H1 (cell line): ENCODE data around the gene LSM10. TPM values are rescaled to one million over a fixed set of nuclear protein-coding genes. Genes with fewer than 3 reads are reported as not detected.

Source experiments
- CTCF ChIA-PET: fragments of 300-600 bp; sonication (Branson Sonifier 250); formaldehyde crosslinking; loops from one replicate; lab custom pipeline; 2021; ENCODE audit not compliant: partially characterized antibody; lab: Charles Lee
- POLR2A ChIA-PET: fragments of 300-600 bp; sonication (Branson Sonifier 250); formaldehyde crosslinking; loops from one replicate; lab custom pipeline; 2021; ENCODE audit warnings: inconsistent platforms; ENCODE audit not compliant: partially characterized antibody; lab: Charles Lee
- DNase-seq, 2 experiments: peaks; one replicate each; pipeline versions ENCODE4 v3.0.0 to v3.0.0-alpha.2; 2010 to 2022; ENCODE audit warnings: low spot score in 2 of 2, low read depth in 1 of 2, mixed read lengths in 1 of 2
- FAIRE-seq: peaks from 2 replicates; lab custom pipeline; 2011; peaks lifted over from hg19 to GRCh38; lab: Jason Lieb, UNC
- H2AFZ ChIP-seq: 2 replicates; pipeline ENCODE4 v1.8.1; 2012; ENCODE audit warnings: low read length, inconsistent platforms
- H2AK5ac ChIP-seq: 2 replicates; pipeline ENCODE4 v1.6.1; 2013; ENCODE audit warnings: low read depth, low read length
- H2BK120ac ChIP-seq: replicated peaks from 2 replicates; pipeline ENCODE3; 2013; ENCODE audit warnings: low read depth, low read length, inconsistent platforms
- H2BK12ac ChIP-seq: 2 replicates; pipeline ENCODE4 v1.6.1; 2013; ENCODE audit warnings: low read depth, low read length
- H2BK15ac ChIP-seq: 2 replicates; pipeline ENCODE4 v1.6.1; 2013; ENCODE audit warnings: low read length
- H2BK20ac ChIP-seq: 2 replicates; pipeline ENCODE4 v1.6.1; 2013; ENCODE audit warnings: low read length
- H2BK5ac ChIP-seq: 2 replicates; pipeline ENCODE4 v1.6.1; 2013; ENCODE audit warnings: low read depth, low read length
- H3K14ac ChIP-seq: 2 replicates; pipeline ENCODE4 v1.6.1; 2013; ENCODE audit warnings: inconsistent platforms; ENCODE audit not compliant: insufficient read length
- H3K18ac ChIP-seq: 2 replicates; pipeline ENCODE4 v1.6.1; 2013; ENCODE audit warnings: low read length; ENCODE audit errors: extremely low read depth
- H3K23ac ChIP-seq: 2 replicates; pipeline ENCODE4 v1.6.1; 2013; ENCODE audit warnings: inconsistent platforms; ENCODE audit not compliant: insufficient read length
- H3K23me2 ChIP-seq: 2 replicates; pipeline ENCODE4 v1.6.1; 2013; ENCODE audit warnings: low read depth, low read length
- H3K27ac ChIP-seq: 2 replicates; pipeline ENCODE4 v1.6.1; 2011; ENCODE audit warnings: low read depth, low read length, inconsistent platforms
- H3K27me3 ChIP-seq, 4 experiments: replicated peaks in 1 of 4; 1 replicate in 1 of 4; 2 replicates in 3 of 4; pipeline versions ENCODE4 v1.6.1 to v1.8.1; 2011 to 2013; ENCODE audit warnings: low read length in 3 of 4, mild to moderate bottlenecking in 3 of 4, inconsistent platforms in 2 of 4, mixed read lengths in 2 of 4, moderate library complexity in 1 of 4; ENCODE audit not compliant: control insufficient read depth in 3 of 4, insufficient read depth in 3 of 4; ENCODE audit errors: extremely low read depth in 1 of 4
- H3K36me3 ChIP-seq, 4 experiments: 2 replicates each; pipeline versions ENCODE4 v1.6.1 to v1.8.1; 2011 to 2013; ENCODE audit warnings: mild to moderate bottlenecking in 4 of 4, low read length in 3 of 4, moderate library complexity in 2 of 4, control low read depth in 1 of 4, inconsistent platforms in 1 of 4; ENCODE audit not compliant: insufficient read depth in 4 of 4, control insufficient read depth in 2 of 4
- H3K4ac ChIP-seq: replicated peaks from 2 replicates; pipeline ENCODE3; 2013; ENCODE audit warnings: low read length, low read depth, mixed read lengths, inconsistent platforms; ENCODE audit not compliant: insufficient read length
- H3K4me1 ChIP-seq, 4 experiments: replicated peaks in 1 of 4; 1 replicate in 1 of 4; 2 replicates in 3 of 4; pipeline versions ENCODE4 v1.6.1 to v1.8.1; 2011 to 2013; ENCODE audit warnings: low read length in 3 of 4, inconsistent platforms in 2 of 4, mixed read lengths in 1 of 4; ENCODE audit not compliant: insufficient read depth in 4 of 4, control insufficient read depth in 3 of 4
- H3K4me2 ChIP-seq, 2 experiments: 2 replicates each; pipeline versions ENCODE4 v1.6.1 to v1.8.1; 2011 to 2013; ENCODE audit warnings: low read depth in 2 of 2, low read length in 2 of 2, control low read depth in 1 of 2, inconsistent platforms in 1 of 2, mild to moderate bottlenecking in 1 of 2; ENCODE audit not compliant: insufficient read depth in 1 of 2
- H3K4me3 ChIP-seq, 4 experiments: fragments of 200-600, 300-600 bp in 1 of 4; sonication (generic), shearing (Covaris generic), sonication (Bioruptor Twin) in 1 of 4; 2 replicates each; pipeline versions ENCODE4 v1.5.1 to v1.8.1; 2011 to 2016; ENCODE audit warnings: low read length in 4 of 4, low read depth in 3 of 4, control low read depth in 2 of 4, inconsistent platforms in 2 of 4, mild to moderate bottlenecking in 2 of 4, mixed read lengths in 1 of 4, moderate library complexity in 1 of 4; ENCODE audit not compliant: insufficient read depth in 2 of 4; ENCODE audit errors: extremely low read depth in 1 of 4
- H3K56ac ChIP-seq: replicated peaks from 2 replicates; pipeline ENCODE3; 2013; ENCODE audit warnings: low read depth, mild to moderate bottlenecking, mixed read lengths, low read length, inconsistent platforms; ENCODE audit not compliant: insufficient read length
- H3K79me1 ChIP-seq: 2 replicates; pipeline ENCODE4 v1.6.1; 2013; ENCODE audit warnings: low read depth, low read length, control low read depth
- H3K79me2 ChIP-seq, 2 experiments: 2 replicates each; pipeline versions ENCODE4 v1.6.1 to v1.8.1; 2012 to 2013; ENCODE audit warnings: low read length in 2 of 2, mild to moderate bottlenecking in 2 of 2, inconsistent platforms in 1 of 2; ENCODE audit not compliant: insufficient read depth in 2 of 2, control insufficient read depth in 1 of 2
- H3K9ac ChIP-seq, 4 experiments: replicated peaks in 1 of 4; 1 replicate in 1 of 4; 2 replicates in 3 of 4; pipeline versions ENCODE4 v1.6.1 to v1.8.1; 2011 to 2013; ENCODE audit warnings: low read depth in 3 of 4, low read length in 3 of 4, control low read depth in 2 of 4, mild to moderate bottlenecking in 2 of 4, moderate library complexity in 2 of 4, inconsistent platforms in 1 of 4; ENCODE audit errors: extremely low read depth in 1 of 4
- H3K9me3 ChIP-seq, 2 experiments: 2 replicates each; pipeline versions ENCODE4 v1.6.1 to v1.8.1; 2012 to 2013; ENCODE audit warnings: mild to moderate bottlenecking in 2 of 2, moderate library complexity in 2 of 2, control low read depth in 1 of 2, inconsistent platforms in 1 of 2, low read depth in 1 of 2, low read length in 1 of 2, mixed read lengths in 1 of 2; ENCODE audit not compliant: insufficient read depth in 2 of 2
- H4K20me1 ChIP-seq, 2 experiments: replicated peaks in 1 of 2; 2 replicates each; pipeline versions ENCODE3 to v1.8.1; 2011 to 2013; ENCODE audit warnings: inconsistent platforms in 2 of 2, low read length in 2 of 2, mild to moderate bottlenecking in 1 of 2; ENCODE audit not compliant: insufficient read depth in 2 of 2, control insufficient read depth in 1 of 2
- H4K5ac ChIP-seq: 2 replicates; pipeline ENCODE4 v1.6.1; 2013; ENCODE audit warnings: low read length, low read depth, mixed read lengths, inconsistent platforms; ENCODE audit not compliant: insufficient read length
- H4K8ac ChIP-seq: 2 replicates; pipeline ENCODE4 v1.8.0; 2013; ENCODE audit warnings: mild to moderate bottlenecking, moderate library complexity, low read length, inconsistent platforms; ENCODE audit not compliant: insufficient read depth; ENCODE audit errors: extremely low read depth
- H4K91ac ChIP-seq: replicated peaks from 2 replicates; pipeline ENCODE3; 2013; ENCODE audit warnings: low read length, mixed read lengths, inconsistent platforms; ENCODE audit not compliant: insufficient read length
- BCL11A ChIP-seq, 2 experiments: IDR thresholded peaks; one replicate each; pipeline ENCODE4 v1.6.1; 2011; ENCODE audit warnings: low read depth in 2 of 2, low read length in 2 of 2, mild to moderate bottlenecking in 2 of 2
- NANOG ChIP-seq: IDR thresholded peaks from 2 replicates; pipeline ENCODE4 v1.6.1; 2011; ENCODE audit warnings: low read length, low read depth, mild to moderate bottlenecking, inconsistent platforms; ENCODE audit not compliant: insufficient read depth, poor library complexity, severe bottlenecking
- NRF1 ChIP-seq: IDR thresholded peaks from 2 replicates; pipeline ENCODE4 v1.6.1; 2011; ENCODE audit warnings: mild to moderate bottlenecking, low read depth, low read length, improper control_type of control experiment
- TEAD4 ChIP-seq: IDR thresholded peaks from 2 replicates; pipeline ENCODE4 v1.6.1; 2012; ENCODE audit warnings: low read depth, low read length, inconsistent platforms, mixed read lengths
- USF2 ChIP-seq: IDR thresholded peaks from 2 replicates; pipeline ENCODE4 v1.6.1; 2011; ENCODE audit warnings: low read length, improper control_type of control experiment
- WGBS, 2 experiments: shearing (Covaris generic) in 1 of 2; methylation state at CpG; one replicate each; pipeline versions ENCODE4 v1.1.6 to v1.1.7; 2013 to 2015; ENCODE audit warnings: low lambda C conversion rate in 2 of 2, mixed read lengths in 2 of 2, inconsistent platforms in 1 of 2, low coverage in 1 of 2, missing lambda C conversion rate in 1 of 2; ENCODE audit not compliant: insufficient replicate concordance in 2 of 2, insufficient coverage in 1 of 2, insufficient read length in 1 of 2; ENCODE audit errors: extremely low coverage in 1 of 2, missing lambda C conversion rate in 1 of 2; 5-methylcytosine and 5-hydroxymethylcytosine counted together
- polyA plus RNA-seq, 7 experiments: library from polyadenylated mRNA; depleted of rRNA in 3 of 7; stranded (reverse) in 5 of 7; unstranded in 2 of 7; fragments of >200 nt in 5 of 7; fragments of 200-250 nt in 2 of 7; gene quantifications; 1 replicate in 5 of 7; 2 replicates in 1 of 7; 4 replicates in 1 of 7; pipeline versions ENCODE4 v1.2.1 to v1.2.3, GENCODE V29; 2011 to 2013; ENCODE audit warnings: missing spikeins in 2 of 7, mixed read lengths in 2 of 7
- total RNA-seq: library from RNA; stranded (reverse); fragmentation: NEBNext Ultra II Directional; extraction: Animal tissue kit (Norgen Biotek cat#: 25700); gene quantifications from 2 replicates; pipeline ENCODE4 v1.2.1, GENCODE V29; 2021

The LSM10 gene
- total and polyA plus RNA-seq, 2 of the 8 experiments (the other 6 are each of a cell fraction or from before 2014, with no cell fraction given) = 59.5 to 140 TPM

- Histone ChIP-seq H2BK15ac (no peak overlapping the region), H4K5ac (no peak overlapping the region), H3K18ac (no peak overlapping the region), H2BK5ac (no peak overlapping the region), H2BK12ac (no peak overlapping the region), H3K4me1 (peaks cover 0 to 3% (median 2%) of the 10 kb centered on the region in 4 experiments; a peak in 3 of 7 replicates), H3K27ac (no peak overlapping the region), H2BK120ac (no peak overlapping the region), H3K4me2 (no peak overlapping the region), H3K36me3 (no peaks in the 10 kb centered on the region; a peak in 1 of 8 replicates), H3K23me2 (no peaks in the 10 kb centered on the region; the same call in 1 of the 2 replicates), H4K8ac (no peak overlapping the region), H3K56ac (no peak overlapping the region), H3K9me3 (no peaks in the 10 kb centered on the region), H3K14ac (no peak overlapping the region), H2BK20ac (no peak overlapping the region), H3K27me3 (no peaks in the 10 kb centered on the region), H3K9ac (no peak overlapping the region), H3K4me3 (no peak overlapping the region), H3K23ac (no peak overlapping the region), H2AFZ (no peak overlapping the region), H3K79me2 (no peaks in the 10 kb centered on the region), H3K79me1 (no peaks in the 10 kb centered on the region), H2AK5ac (no peak overlapping the region), H4K91ac (no peak overlapping the region), H3K4ac (no peak overlapping the region), H4K20me1 (no peaks in the 10 kb centered on the region)
- no peak for TF ChIP-seq USF2
- TF ChIP-seq NANOG = no peak
- TF ChIP-seq BCL11A (IDR thresholded peaks at IDR 0.05; ENCODE audit: low read depth in 2 of 2, low read length in 2 of 2) = no peak
- TF ChIP-seq NRF1 = no peak
- TF ChIP-seq TEAD4 = no peak
- FAIRE-seq (no peak), DNase-seq (no peak)
- 85% methylated on average over 1 of the region's 1 CpG; no CpG with 5 or more reads in 1 of the 2 experiments for WGBS, 2 experiments
- POLR2A ChIA-PET = interaction anchor here (1.0 kb wide), 1 partner anchor 51 kb away, joined by 3 read pairs; no protein-coding TSS in a partner anchor
- CTCF ChIA-PET = interaction anchor here (0.8 to 1.4 kb wide), 3 partner anchors 20 to 94 kb away, joined by 3 to 4 read pairs (median 4); no protein-coding TSS in a partner anchor
Observed at GRCh38 chr1:36436821-36437220, 39.1 kb upstream of the LSM10 start.
